ENCODE results near the gene KCND3. TPM values are rescaled to one million over a fixed set of nuclear protein-coding genes. Genes with fewer than 3 reads are reported as not detected.

The KCND3 gene
- total and polyA plus RNA-seq, 2 of the 4 experiments (the other 2 are of a cell fraction): under 0.01 to 0.03 TPM

GRCh38 chr1:111988377-111988742, 1.1 kb downstream of the KCND3 start:
- H2BK15ac ChIP-seq (ENCODE audit: low read depth, low read length): no peak overlapping the region
- in situ Hi-C loops (cut with MboI; ENCODE audit: low sequenced_read_pairs) (no loop called here), dilution Hi-C loops (cut with HindIII; ENCODE audit: low sequenced_read_pairs, unreplicated experiment) (no loop called here), intact Hi-C loops (cut with micrococcal nuclease) (no loop called here)
- ChIA-PET POLR2A (ENCODE audit: unreplicated experiment) (no interaction called here), CTCF (no interaction called here)
- H2AK5ac ChIP-seq (ENCODE audit: low read depth, low read length): no peak overlapping the region
- H2AK9ac ChIP-seq (replicated peaks; ENCODE audit: low read depth, low read length, poor library complexity): no peak overlapping the region
- no peak overlapping the region for H2BK20ac ChIP-seq (ENCODE audit: low read depth, low read length)
- H3K79me1 ChIP-seq (ENCODE audit: low read depth in 1 of 2, low read length in 2 of 2): no peaks in the 10 kb centered on the region
- no peaks in the 10 kb centered on the region for H3K9me3 ChIP-seq (ENCODE audit: control insufficient read depth, insufficient read depth, low read length)
- H3K4me3 ChIP-seq (ENCODE audit: insufficient read depth, low read depth, low read length): no peak overlapping the region
- TF ChIP-seq RCOR1 (IDR thresholded peaks at IDR 0.05; ENCODE audit: insufficient replicate concordance, low read length) (no peak), RAD21 (IDR thresholded peaks at IDR 0.05; ENCODE audit: low read length) (no peak), MXI1 (IDR thresholded peaks at IDR 0.05; ENCODE audit: borderline replicate concordance, low read depth, low read length) (no peak), BHLHE40 (IDR thresholded peaks at IDR 0.05; ENCODE audit: low read depth, low read length) (no peak), RFX5 (IDR thresholded peaks at IDR 0.05; ENCODE audit: low read depth, low read length) (no peak), MAFK (IDR thresholded peaks at IDR 0.05; ENCODE audit: low read depth, low read length) (no peak), ELK1 (IDR thresholded peaks at IDR 0.05; ENCODE audit: borderline replicate concordance, low read depth, low read length) (no peak), NFE2L2 (IDR thresholded peaks at IDR 0.05; ENCODE audit: low read depth, low read length) (no peak), POLR2A (IDR thresholded peaks at IDR 0.05; ENCODE audit: low read depth, low read length) (no peak), FOS (IDR thresholded peaks at IDR 0.05; ENCODE audit: low read depth, low read length) (no peak), CEBPB (IDR thresholded peaks at IDR 0.05; ENCODE audit: low read depth, low read length) (no peak), USF2 (IDR thresholded peaks at IDR 0.05; ENCODE audit: low read depth, low read length) (no peak), CTCF (conservative IDR thresholded peaks at IDR 0.05; ENCODE audit: low read depth, low read length) (no peak), CHD1 (IDR thresholded peaks at IDR 0.05; ENCODE audit: low read depth, low read length) (no peak), SMC3 (IDR thresholded peaks at IDR 0.05; ENCODE audit: low read depth, low read length) (no peak), MAZ (IDR thresholded peaks at IDR 0.05; ENCODE audit: borderline replicate concordance, low read depth, low read length) (no peak)
- DNase-seq: no peak
- no peak overlapping the region for H3K14ac ChIP-seq (replicated peaks; ENCODE audit: low read depth, low read length)
- no peaks in the 10 kb centered on the region for H4K20me1 ChIP-seq (ENCODE audit: insufficient read depth, low read length)
- H3K4ac ChIP-seq (ENCODE audit: low read depth, low read length): no peak overlapping the region
- H3K4me1 ChIP-seq (ENCODE audit: control insufficient read depth, insufficient read depth, low read length): no peaks in the 10 kb centered on the region
- no peak overlapping the region for H3K56ac ChIP-seq (ENCODE audit: extremely low read depth, insufficient read depth, low read length)
- H4K8ac ChIP-seq (ENCODE audit: low read depth in 2 of 2, low read length in 2 of 2): no peak overlapping the region
- H3K4me2 ChIP-seq (ENCODE audit: low read depth, low read length): no peak overlapping the region
- no peak overlapping the region for H2AFZ ChIP-seq (replicated peaks; ENCODE audit: low read length, poor library complexity)
- peaks cover 4% of the 10 kb centered on the region; the same call in 1 of the 2 replicates for H3K9me1 ChIP-seq (ENCODE audit: insufficient read depth, low read length)
- BruUV-seq (replicated peaks): no TSS peak
- H3K27me3 ChIP-seq (ENCODE audit: control insufficient read depth, insufficient read depth, low read length): peaks cover 56% of the 10 kb centered on the region
- WGBS, 2 experiments (ENCODE audit: extremely low coverage in 2 of 2, insufficient read length in 1 of 2): 10% methylated on average over 7 of the region's 8 CpGs; no CpG with 5 or more reads in 1 of the 2 experiments
- no peak overlapping the region for H2BK5ac ChIP-seq (ENCODE audit: low read depth, low read length, poor library complexity, severe bottlenecking)
- ATAC-seq (ENCODE audit: low read depth): no peak
- H3K23ac ChIP-seq (ENCODE audit: low read depth, low read length): no peak overlapping the region
- no peak overlapping the region for H3K27ac ChIP-seq (ENCODE audit: insufficient read depth, low read length)
- no peaks in the 10 kb centered on the region for H3K36me3 ChIP-seq (ENCODE audit: control insufficient read depth, insufficient read depth, low read length)
- no peak overlapping the region for H3K18ac ChIP-seq (ENCODE audit: low read depth, low read length)
- H4K91ac ChIP-seq (ENCODE audit: insufficient read depth, low read depth, low read length): no peak overlapping the region
- no peak overlapping the region for H4K5ac ChIP-seq (ENCODE audit: low read depth, low read length)
- H3K9ac ChIP-seq (ENCODE audit: low read depth, low read length): no peak overlapping the region
- no peak overlapping the region for H2BK120ac ChIP-seq (ENCODE audit: low read depth, low read length)

Measured in IMR-90 (cell line).